Keratinocyte (primary cell): ENCODE results near the gene MAN1C1.

Experiments used
- EZH2 ChIP-seq: IDR thresholded peaks from one replicate; pipeline ENCODE4 v1.6.1; 2012; ENCODE audit warnings: inconsistent platforms, mild to moderate bottlenecking, low read length, moderate library complexity
- TF ChIP-seq, protein P1 (sequence below), 3 experiments: IDR thresholded peaks in 1 of 3; conservative IDR thresholded peaks in 1 of 3; optimal IDR thresholded peaks in 1 of 3; 2 replicates in 2 of 3; 3 replicates in 1 of 3; pipeline versions ENCODE3 to v1.5.1; 2011; ENCODE audit warnings: low read length in 3 of 3, mild to moderate bottlenecking in 3 of 3, moderate library complexity in 2 of 3, control low read depth in 1 of 3, inconsistent platforms in 1 of 3; ENCODE audit not compliant: insufficient read depth in 2 of 3; ENCODE audit errors: extremely low read depth in 1 of 3

DNA sequence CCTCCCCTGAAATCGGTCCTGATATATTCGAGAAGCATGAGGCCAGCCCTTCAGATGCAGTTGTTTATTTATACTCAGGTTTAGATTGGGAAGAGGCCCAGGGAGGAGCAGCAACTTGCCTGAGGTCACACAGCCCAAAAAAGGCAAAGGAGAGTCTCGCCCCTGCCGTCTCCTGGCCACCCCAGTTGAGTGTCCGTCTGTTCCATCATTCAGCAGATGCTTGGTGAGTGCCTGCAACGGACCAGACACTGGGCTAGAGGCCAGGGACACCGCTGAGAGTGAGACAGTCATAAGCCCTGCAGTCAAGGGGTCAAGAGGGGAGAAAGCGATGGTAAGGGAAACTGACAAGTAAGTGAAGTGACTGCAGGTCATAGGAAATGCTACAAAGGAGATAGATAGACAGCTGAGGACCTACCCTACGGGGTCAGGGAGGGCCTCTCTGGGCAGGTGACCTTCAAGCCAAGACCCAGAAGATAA lies 168.0 kb downstream of the MAN1C1 start:
- TF ChIP-seq, protein P1, sequence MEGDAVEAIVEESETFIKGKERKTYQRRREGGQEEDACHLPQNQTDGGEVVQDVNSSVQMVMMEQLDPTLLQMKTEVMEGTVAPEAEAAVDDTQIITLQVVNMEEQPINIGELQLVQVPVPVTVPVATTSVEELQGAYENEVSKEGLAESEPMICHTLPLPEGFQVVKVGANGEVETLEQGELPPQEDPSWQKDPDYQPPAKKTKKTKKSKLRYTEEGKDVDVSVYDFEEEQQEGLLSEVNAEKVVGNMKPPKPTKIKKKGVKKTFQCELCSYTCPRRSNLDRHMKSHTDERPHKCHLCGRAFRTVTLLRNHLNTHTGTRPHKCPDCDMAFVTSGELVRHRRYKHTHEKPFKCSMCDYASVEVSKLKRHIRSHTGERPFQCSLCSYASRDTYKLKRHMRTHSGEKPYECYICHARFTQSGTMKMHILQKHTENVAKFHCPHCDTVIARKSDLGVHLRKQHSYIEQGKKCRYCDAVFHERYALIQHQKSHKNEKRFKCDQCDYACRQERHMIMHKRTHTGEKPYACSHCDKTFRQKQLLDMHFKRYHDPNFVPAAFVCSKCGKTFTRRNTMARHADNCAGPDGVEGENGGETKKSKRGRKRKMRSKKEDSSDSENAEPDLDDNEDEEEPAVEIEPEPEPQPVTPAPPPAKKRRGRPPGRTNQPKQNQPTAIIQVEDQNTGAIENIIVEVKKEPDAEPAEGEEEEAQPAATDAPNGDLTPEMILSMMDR (optimal IDR thresholded peaks at IDR 0.05 in 1 of 3, IDR thresholded peaks at IDR 0.05 in 1 of 3, conservative IDR thresholded peaks at IDR 0.05 in 1 of 3; ENCODE audit: extremely low read depth in 1 of 3, insufficient read depth in 2 of 3, low read length in 3 of 3): no peak
- TF ChIP-seq EZH2: no peak
